ENCODE measurements around the gene CXCL14. TPM values are rescaled to one million over a fixed set of nuclear protein-coding genes. Genes with fewer than 3 reads are reported as not detected.

The CXCL14 gene
- total and polyA plus RNA-seq, 2 experiments from 2014 or later: 0.88 to 1.3 TPM

DNA sequence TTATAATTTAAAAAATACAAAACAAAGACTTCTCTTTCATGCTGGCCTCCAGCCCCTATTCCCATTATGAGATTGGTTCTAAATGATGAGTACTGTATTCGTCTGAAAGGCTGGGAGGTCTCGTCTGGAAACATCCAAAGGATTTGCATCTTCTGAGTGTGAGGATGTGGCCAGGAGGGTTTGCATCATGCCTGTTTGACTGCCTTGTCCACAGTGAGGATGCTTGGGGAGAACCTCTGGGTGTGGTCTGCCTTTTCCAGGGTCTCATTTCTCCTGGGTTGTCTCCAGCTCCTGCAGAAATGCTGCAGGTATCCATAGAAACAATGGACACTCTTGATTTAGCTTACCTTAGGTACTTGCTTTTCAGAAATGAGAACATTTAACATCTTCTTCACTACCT lies 26.4 kb upstream of the CXCL14 start:
- in situ Hi-C loops (cut with MboI): no loop called here
- WGBS, 2 experiments (ENCODE audit: low coverage in 1 of 2, low lambda C conversion rate in 2 of 2, missing lambda C conversion rate in 2 of 2): 8 to 15% methylated on average over 2 of the region's 2 CpGs
- Histone ChIP-seq H3K4me1 (ENCODE audit: insufficient read depth) (no peaks in the 10 kb centered on the region), H3K4me3 (no peak overlapping the region), H4K20me1 (ENCODE audit: insufficient read depth) (no peaks in the 10 kb centered on the region), H3K27ac (no peak overlapping the region), H2AFZ (no peak overlapping the region), H3K9me2 (ENCODE audit: insufficient read depth) (no peaks in the 10 kb centered on the region), H3K36me3 (ENCODE audit: low read depth) (no peaks in the 10 kb centered on the region), H3K9me3 (ENCODE audit: low read depth) (no peaks in the 10 kb centered on the region), H3K9ac (no peak overlapping the region), H3K4me2 (ENCODE audit: unreplicated experiment) (no peak overlapping the region), H3K27me3 (replicated peaks; ENCODE audit: insufficient read depth) (peaks cover 22% of the 10 kb centered on the region), H3K79me2 (ENCODE audit: insufficient read depth) (no peaks in the 10 kb centered on the region), H3F3A (ENCODE audit: insufficient read depth) (no peaks in the 10 kb centered on the region)
- no peak for DNase-seq
- TF ChIP-seq EZH2 (IDR thresholded peaks at IDR 0.05; ENCODE audit: insufficient read depth, poor library complexity, severe bottlenecking) (no peak), EZH2phosphoT487 (IDR thresholded peaks at IDR 0.05; ENCODE audit: insufficient read depth, low read depth) (no peak)

DNA sequence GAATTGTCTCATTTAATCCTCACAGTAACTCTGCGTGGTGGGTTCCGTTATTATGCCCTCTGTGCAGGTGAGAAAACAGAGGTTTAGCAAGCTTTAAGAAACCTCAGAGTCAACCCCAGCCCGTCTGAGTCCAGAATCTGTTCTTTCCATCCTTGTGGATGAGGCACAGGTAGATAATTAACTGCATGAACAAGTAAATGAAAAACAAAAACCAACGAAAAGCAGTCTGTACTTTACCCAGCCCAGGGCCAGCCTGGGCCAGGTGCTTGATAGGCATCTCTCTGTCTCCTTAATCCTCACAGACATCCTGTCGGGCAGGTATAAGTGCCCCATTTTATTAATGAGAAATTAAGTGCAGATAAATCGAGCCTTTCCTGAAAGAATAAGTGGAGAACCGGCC lies 25.3 kb upstream of the CXCL14 start:
- in situ Hi-C loops (cut with MboI): no loop called here
- Histone ChIP-seq H3F3A (ENCODE audit: insufficient read depth) (no peaks in the 10 kb centered on the region), H3K4me3 (no peak overlapping the region), H3K9me3 (ENCODE audit: low read depth) (no peaks in the 10 kb centered on the region), H3K27me3 (replicated peaks; ENCODE audit: insufficient read depth) (peaks cover 21% of the 10 kb centered on the region), H3K79me2 (ENCODE audit: insufficient read depth) (no peaks in the 10 kb centered on the region), H4K20me1 (ENCODE audit: insufficient read depth) (no peaks in the 10 kb centered on the region), H3K36me3 (ENCODE audit: low read depth) (no peaks in the 10 kb centered on the region), H3K9me2 (ENCODE audit: insufficient read depth) (no peaks in the 10 kb centered on the region), H3K27ac (no peak overlapping the region), H3K9ac (no peak overlapping the region), H2AFZ (no peak overlapping the region), H3K4me2 (ENCODE audit: unreplicated experiment) (no peak overlapping the region), H3K4me1 (ENCODE audit: insufficient read depth) (no peaks in the 10 kb centered on the region)
- 51 to 56% methylated on average over 7 of the region's 7 CpGs for WGBS, 2 experiments (ENCODE audit: low coverage in 1 of 2, low lambda C conversion rate in 2 of 2, missing lambda C conversion rate in 2 of 2)
- TF ChIP-seq EZH2 (IDR thresholded peaks at IDR 0.05; ENCODE audit: insufficient read depth, poor library complexity, severe bottlenecking): no peak
- no peak for TF ChIP-seq EZH2phosphoT487 (IDR thresholded peaks at IDR 0.05; ENCODE audit: insufficient read depth, low read depth)
- no peak for DNase-seq

DNA sequence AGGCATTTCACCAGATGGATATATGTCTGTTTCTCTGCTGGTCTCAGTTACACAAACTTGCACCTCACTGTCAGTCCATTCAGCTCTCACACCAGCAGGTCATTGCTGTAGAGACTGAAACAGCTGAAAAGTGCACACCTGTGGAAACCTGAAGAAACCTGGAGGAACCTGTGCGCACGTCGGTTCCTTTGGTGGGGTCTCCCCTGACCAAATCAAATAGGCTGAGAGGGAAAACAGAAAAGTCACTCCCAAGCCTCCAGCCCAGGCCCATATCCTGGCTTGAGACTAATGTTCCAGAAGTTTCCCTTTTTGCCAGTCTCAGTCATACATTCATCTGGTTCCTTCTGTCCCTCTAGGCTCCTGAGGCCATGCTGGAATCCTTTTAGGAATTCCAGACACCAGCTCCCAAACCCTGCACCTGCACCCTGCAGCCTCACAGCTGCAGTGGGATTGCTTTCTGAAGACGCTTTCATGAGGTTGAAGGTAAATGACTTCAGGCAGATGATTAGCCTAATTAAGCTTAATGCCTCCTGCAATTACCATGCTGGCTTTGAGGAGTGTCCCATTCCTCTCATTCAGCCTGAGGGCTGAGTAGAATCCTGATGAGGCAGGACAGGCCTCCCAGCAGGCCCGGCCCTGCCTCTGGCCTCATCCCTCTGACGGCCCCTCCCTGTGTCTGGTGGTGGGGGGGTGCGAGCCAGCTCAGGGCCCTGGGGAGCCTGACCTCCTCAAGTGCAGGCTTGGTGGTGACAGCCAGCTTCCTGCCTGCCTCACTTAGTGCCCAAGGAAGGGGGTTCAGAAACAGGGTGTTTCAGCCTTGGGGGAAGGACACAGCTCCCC lies 24.3 kb upstream of the CXCL14 start:
- no peak overlapping the region for H2AFZ ChIP-seq
- in situ Hi-C loops (cut with MboI): no loop called here
- no peaks in the 10 kb centered on the region for H3K9me2 ChIP-seq (ENCODE audit: insufficient read depth)
- H3K9ac ChIP-seq: no peak overlapping the region
- H3K4me2 ChIP-seq (ENCODE audit: unreplicated experiment): no peak overlapping the region
- DNase-seq: no peak
- H3K36me3 ChIP-seq (ENCODE audit: low read depth): no peaks in the 10 kb centered on the region
- H3K79me2 ChIP-seq (ENCODE audit: insufficient read depth): no peaks in the 10 kb centered on the region
- H4K20me1 ChIP-seq (ENCODE audit: insufficient read depth): no peaks in the 10 kb centered on the region
- TF ChIP-seq EZH2phosphoT487 (IDR thresholded peaks at IDR 0.05; ENCODE audit: insufficient read depth, low read depth) (no peak), EZH2 (IDR thresholded peaks at IDR 0.05; ENCODE audit: insufficient read depth, poor library complexity, severe bottlenecking) (no peak)
- H3F3A ChIP-seq (ENCODE audit: insufficient read depth): no peaks in the 10 kb centered on the region
- H3K9me3 ChIP-seq (ENCODE audit: low read depth): no peaks in the 10 kb centered on the region
- H3K4me3 ChIP-seq: no peak overlapping the region
- H3K27me3 ChIP-seq (replicated peaks; ENCODE audit: insufficient read depth): peaks cover 18% of the 10 kb centered on the region
- 48 to 54% methylated on average over 5 to 7 of the region's 7 CpGs for WGBS, 2 experiments (ENCODE audit: low coverage in 1 of 2, low lambda C conversion rate in 2 of 2, missing lambda C conversion rate in 2 of 2)
- no peaks in the 10 kb centered on the region for H3K4me1 ChIP-seq (ENCODE audit: insufficient read depth)
- no peak overlapping the region for H3K27ac ChIP-seq

DNA sequence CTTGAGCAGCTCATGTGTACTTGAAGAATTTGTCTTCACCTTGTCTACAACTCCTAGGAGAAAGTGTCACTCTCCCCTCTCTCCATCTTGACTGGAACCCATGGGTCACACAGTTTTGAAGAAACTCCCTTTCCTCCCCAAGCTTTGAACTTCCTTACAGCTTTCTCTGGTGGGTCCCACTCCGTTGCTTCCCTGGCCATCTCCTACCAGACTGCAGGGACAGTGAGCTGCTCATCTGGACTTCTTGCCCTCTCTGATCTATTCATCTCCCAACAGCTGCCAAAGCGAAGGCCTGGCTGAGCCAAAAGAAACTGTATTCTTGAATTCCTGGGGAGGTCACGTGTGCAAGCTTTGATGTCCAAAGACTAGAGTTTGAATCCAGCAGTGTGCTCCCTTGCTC lies 22.7 kb upstream of the CXCL14 start:
- in situ Hi-C loops (cut with MboI): no loop called here
- no peaks in the 10 kb centered on the region for H3K79me2 ChIP-seq (ENCODE audit: insufficient read depth)
- H3K4me2 ChIP-seq (ENCODE audit: unreplicated experiment): no peak overlapping the region
- no peaks in the 10 kb centered on the region for H3K36me3 ChIP-seq (ENCODE audit: low read depth)
- no peak for DNase-seq
- no peak overlapping the region for H3K4me3 ChIP-seq
- 42 to 45% methylated on average over 3 of the region's 3 CpGs for WGBS, 2 experiments (ENCODE audit: low coverage in 1 of 2, low lambda C conversion rate in 2 of 2, missing lambda C conversion rate in 2 of 2)
- no peak overlapping the region for H3K27ac ChIP-seq
- no peaks in the 10 kb centered on the region for H3K4me1 ChIP-seq (ENCODE audit: insufficient read depth)
- no peaks in the 10 kb centered on the region for H3K9me3 ChIP-seq (ENCODE audit: low read depth)
- H3F3A ChIP-seq (ENCODE audit: insufficient read depth): no peaks in the 10 kb centered on the region
- H4K20me1 ChIP-seq (ENCODE audit: insufficient read depth): no peaks in the 10 kb centered on the region
- H2AFZ ChIP-seq: no peak overlapping the region
- H3K9me2 ChIP-seq (ENCODE audit: insufficient read depth): no peaks in the 10 kb centered on the region
- peaks cover 12% of the 10 kb centered on the region for H3K27me3 ChIP-seq (replicated peaks; ENCODE audit: insufficient read depth)
- no peak overlapping the region for H3K9ac ChIP-seq
- no peak for TF ChIP-seq EZH2 (IDR thresholded peaks at IDR 0.05; ENCODE audit: insufficient read depth, poor library complexity, severe bottlenecking)
- no peak for TF ChIP-seq EZH2phosphoT487 (IDR thresholded peaks at IDR 0.05; ENCODE audit: insufficient read depth, low read depth)
